AG04449 (cell line): ENCODE measurements around the gene TOM1L2.

ENCODE experiments used
- CTCF ChIA-PET: fragments of 350-600 bp; formaldehyde crosslinking; extraction: SDS; loops from one replicate; lab custom pipeline; 2021; ENCODE audit warnings: antibody characterized with exemption; lab: Yijun Ruan, JAX
- POLR2A ChIA-PET: fragments of 400-600, 350-600 bp; formaldehyde crosslinking; extraction: SDS; loops from one replicate; lab custom pipeline; 2020; ENCODE audit warnings: antibody characterized with exemption, inconsistent platforms; lab: Yijun Ruan, JAX
- DNase-seq: peaks from one replicate; pipeline ENCODE4 v3.0.0-alpha.2; 2010; ENCODE audit warnings: low read depth, low spot score
- H3K4me3 ChIP-seq: 2 replicates; pipeline ENCODE4 v1.5.1; 2011; ENCODE audit warnings: low read depth, mild to moderate bottlenecking, control low read depth, low read length
- TF ChIP-seq, protein P1 (sequence below): IDR thresholded peaks from one replicate; pipeline ENCODE4 v1.5.1; 2011; ENCODE audit warnings: mild to moderate bottlenecking, moderate library complexity, low read length, control low read depth, inconsistent platforms; ENCODE audit not compliant: insufficient read depth; ENCODE audit errors: missing control alignments

TOM1L2 gene

DNA sequence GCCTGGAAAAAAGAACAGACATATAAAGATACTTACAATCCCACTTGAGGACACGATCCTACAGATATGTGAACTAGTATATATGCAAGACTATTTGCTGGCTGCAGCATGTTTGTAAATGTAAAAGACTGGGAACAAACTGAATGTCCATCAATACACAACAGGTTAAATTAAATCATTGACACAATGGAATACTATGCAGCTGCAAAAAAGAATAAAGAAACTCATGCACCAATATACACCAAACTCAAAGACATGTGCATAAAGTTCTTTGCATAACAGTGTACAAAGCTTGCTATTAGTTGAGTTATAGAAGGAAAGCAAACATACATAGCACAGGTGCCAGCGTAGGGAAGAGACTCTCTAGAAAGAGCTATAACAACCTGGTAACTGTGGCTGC is 73.5 kb downstream of the TOM1L2 start:
- ChIA-PET POLR2A (no interaction called here), CTCF (interaction anchor here (0.9 to 6.2 kb wide), 7 partner anchors 10 to 218 kb away, joined by 3 to 51 read pairs (median 7); partner anchors contain the start of gene RAI1)
- no peak overlapping the region for H3K4me3 ChIP-seq
- TF ChIP-seq, protein P1, sequence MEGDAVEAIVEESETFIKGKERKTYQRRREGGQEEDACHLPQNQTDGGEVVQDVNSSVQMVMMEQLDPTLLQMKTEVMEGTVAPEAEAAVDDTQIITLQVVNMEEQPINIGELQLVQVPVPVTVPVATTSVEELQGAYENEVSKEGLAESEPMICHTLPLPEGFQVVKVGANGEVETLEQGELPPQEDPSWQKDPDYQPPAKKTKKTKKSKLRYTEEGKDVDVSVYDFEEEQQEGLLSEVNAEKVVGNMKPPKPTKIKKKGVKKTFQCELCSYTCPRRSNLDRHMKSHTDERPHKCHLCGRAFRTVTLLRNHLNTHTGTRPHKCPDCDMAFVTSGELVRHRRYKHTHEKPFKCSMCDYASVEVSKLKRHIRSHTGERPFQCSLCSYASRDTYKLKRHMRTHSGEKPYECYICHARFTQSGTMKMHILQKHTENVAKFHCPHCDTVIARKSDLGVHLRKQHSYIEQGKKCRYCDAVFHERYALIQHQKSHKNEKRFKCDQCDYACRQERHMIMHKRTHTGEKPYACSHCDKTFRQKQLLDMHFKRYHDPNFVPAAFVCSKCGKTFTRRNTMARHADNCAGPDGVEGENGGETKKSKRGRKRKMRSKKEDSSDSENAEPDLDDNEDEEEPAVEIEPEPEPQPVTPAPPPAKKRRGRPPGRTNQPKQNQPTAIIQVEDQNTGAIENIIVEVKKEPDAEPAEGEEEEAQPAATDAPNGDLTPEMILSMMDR = no peak
- DNase-seq = no peak

DNA sequence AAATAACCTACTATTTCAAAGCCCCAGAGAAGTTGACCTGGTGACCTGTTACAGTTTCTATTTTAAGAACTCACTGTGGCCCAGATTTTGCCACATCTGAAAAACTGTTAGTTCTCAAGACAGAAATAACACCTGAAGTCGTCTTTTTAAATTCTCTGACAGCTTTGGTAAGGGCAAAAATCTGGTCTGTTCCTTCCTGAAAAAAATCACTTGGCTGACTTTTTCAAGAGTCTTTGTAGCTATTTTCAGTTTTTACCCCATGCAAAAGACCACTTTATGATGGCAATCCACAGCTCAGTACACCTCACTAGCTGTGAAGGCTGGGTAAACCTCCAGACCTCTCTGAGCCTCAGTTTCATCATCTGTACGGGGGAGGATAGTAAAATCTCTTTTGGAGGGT is 74.8 kb downstream of the TOM1L2 start:
- TF ChIP-seq, protein P1 = no peak
- CTCF ChIA-PET = interaction anchor here (1.7 to 6.2 kb wide), 2 partner anchors 8 to 22 kb away, joined by 8 to 51 read pairs; no protein-coding TSS in a partner anchor
- H3K4me3 ChIP-seq = no peak overlapping the region
- POLR2A ChIA-PET = no interaction called here
- no peak for DNase-seq

DNA sequence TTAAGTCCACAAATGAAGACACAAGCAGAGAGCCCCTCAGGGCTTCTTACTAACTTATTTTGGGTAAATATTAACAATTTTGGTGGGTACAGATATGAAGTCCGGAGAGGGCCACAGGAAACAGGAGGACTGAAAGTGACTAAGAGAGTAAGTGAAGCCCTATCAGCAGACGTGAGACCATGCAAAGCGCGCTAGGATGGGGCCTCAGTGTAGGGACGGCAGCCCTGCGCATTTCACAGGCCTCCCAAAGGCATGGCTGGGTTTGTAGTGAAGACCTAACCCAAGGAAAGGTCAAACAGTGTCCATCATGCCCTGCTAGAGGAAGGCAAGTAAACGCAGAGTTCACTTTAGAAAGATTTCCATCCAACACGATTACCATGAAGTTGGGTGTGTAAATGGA is 75.5 kb downstream of the TOM1L2 start:
- H3K4me3 ChIP-seq = no peak overlapping the region
- no peak for DNase-seq
- CTCF ChIA-PET = interaction anchor here (1.7 to 6.2 kb wide), 2 partner anchors 8 to 23 kb away, joined by 8 to 51 read pairs; no protein-coding TSS in a partner anchor
- TF ChIP-seq, protein P1 = no peak
- POLR2A ChIA-PET = no interaction called here

DNA sequence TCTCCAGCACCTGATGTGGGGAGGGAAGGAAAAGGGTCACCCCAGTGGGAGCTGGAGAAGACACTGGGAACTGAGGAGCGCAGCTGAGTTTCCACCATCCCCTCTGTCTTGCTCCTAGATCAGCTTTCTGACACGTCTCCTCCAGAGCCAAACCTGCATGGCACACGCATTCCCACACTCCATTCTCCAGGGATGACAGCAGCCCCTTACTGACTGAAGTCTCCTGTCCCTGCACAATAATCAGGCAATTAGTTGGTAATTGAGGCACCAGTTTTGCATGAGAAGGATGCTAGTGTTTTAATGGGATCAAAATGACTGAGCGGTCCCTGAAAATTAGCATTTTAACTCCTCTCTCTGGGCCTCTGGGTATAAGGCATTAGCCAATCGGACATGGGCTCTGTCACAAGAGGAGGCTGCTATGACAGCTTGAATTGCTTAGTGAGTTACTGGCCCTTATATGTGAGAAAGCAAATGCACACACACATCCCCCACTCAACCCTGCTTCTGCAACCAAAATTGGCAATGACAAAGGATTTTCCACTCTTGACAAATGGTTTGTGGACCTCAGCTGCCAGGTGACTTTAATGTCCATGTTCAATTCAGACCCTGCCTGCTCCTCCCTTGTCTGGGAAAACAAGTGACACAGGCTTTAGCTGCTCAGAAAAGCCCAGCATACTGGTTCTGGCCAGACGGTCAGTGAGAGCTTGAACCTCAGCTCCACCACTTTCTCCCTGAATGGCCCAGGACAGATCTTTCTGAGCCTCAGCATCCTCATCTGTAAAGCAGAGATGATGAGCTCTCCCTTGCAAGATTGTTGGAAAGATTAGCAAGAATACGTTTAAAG is 78.2 kb downstream of the TOM1L2 start:
- ChIA-PET CTCF (interaction anchor here (0.9 to 8.8 kb wide), 5 partner anchors 10 to 141 kb away, joined by 4 to 82 read pairs (median 9); no protein-coding TSS in a partner anchor), POLR2A (no interaction called here)
- H3K4me3 ChIP-seq = no peak overlapping the region
- DNase-seq = no peak
- TF ChIP-seq, protein P1 = no peak

DNA sequence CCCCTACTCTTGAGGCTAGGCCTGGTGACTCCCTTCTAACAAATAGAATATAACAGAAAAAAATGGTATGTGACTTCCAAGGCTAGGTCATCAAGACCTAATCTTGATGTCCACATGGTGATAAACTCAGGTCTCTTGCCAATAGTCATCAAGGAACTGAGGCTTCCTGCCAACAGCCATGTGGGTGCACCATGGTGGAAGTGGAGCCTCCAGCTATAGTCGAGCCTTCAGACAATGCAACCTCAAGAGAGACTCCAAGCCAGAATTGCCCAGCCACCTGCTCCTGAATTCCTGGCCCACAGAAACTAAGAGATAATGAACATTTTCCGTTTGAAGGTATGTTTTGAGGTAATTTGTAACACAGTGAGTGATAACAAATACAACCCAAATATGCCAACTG is 79.5 kb downstream of the TOM1L2 start:
- TF ChIP-seq, protein P1 = no peak
- H3K4me3 ChIP-seq = no peak overlapping the region
- no peak for DNase-seq
- POLR2A ChIA-PET = no interaction called here
- CTCF ChIA-PET = interaction anchor here (1.2 to 8.8 kb wide), 7 partner anchors 8 to 141 kb away, joined by 3 to 167 read pairs (median 9); partner anchors contain the start of gene DRC3

DNA sequence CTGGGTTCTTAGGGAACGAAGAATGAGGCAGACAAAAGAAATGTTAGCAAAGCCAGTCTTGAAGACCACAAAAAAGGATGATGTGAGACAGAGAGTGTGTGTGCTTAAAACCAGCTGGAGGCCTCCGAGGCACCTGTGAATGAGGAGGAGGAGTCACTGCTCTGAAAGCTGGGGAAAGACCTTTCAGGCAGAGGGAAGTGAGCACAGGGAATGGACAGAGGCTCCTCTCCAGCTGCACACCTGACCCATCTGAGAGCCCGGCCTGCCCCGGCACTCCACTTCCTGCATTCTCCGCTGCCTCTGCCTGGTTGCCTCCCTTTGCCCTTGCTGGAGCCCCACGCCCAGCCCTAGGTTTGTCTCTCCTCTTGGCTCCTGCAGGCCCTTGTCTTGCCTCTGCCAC is 80.2 kb downstream of the TOM1L2 start:
- H3K4me3 ChIP-seq = no peak overlapping the region
- CTCF ChIA-PET = interaction anchor here (0.8 to 8.8 kb wide), 18 partner anchors 8 to 146 kb away, joined by 3 to 167 read pairs (median 7); partner anchors contain the start of genes ATPAF2, DRC3 and GID4
- TF ChIP-seq, protein P1 = no peak

More for the DNA sequence above, 80.2 kb downstream of the TOM1L2 start:
- DNase-seq = no peak
- POLR2A ChIA-PET = no interaction called here
